Endodermal cell (in vitro differentiated cells): Measurements from ENCODE around the gene TMEM229A. TPM values are rescaled to one million over a fixed set of nuclear protein-coding genes. Genes with fewer than 3 reads are reported as not detected.

Source experiments
- DNase-seq: peaks from one replicate; pipeline ENCODE4 v3.0.0-alpha.2; 2017
- H3K27ac ChIP-seq: 2 replicates; pipeline ENCODE4 v1.5.1; 2013; ENCODE audit warnings: mild to moderate bottlenecking, low read depth, low read length, moderate library complexity
- H3K27me3 ChIP-seq: 2 replicates; pipeline ENCODE4 v1.6.1; 2013; ENCODE audit warnings: mild to moderate bottlenecking, low read length, moderate library complexity; ENCODE audit not compliant: insufficient read depth, control insufficient read depth, poor library complexity, severe bottlenecking
- H3K36me3 ChIP-seq: 2 replicates; pipeline ENCODE4 v1.7.0; 2013; ENCODE audit warnings: mild to moderate bottlenecking, low read length, moderate library complexity; ENCODE audit not compliant: control insufficient read depth, insufficient read depth
- H3K4me1 ChIP-seq: one replicate; pipeline ENCODE4 v1.7.0; 2013; ENCODE audit warnings: low read length; ENCODE audit not compliant: control insufficient read depth, insufficient read depth
- H3K4me3 ChIP-seq: 2 replicates; pipeline ENCODE4 v1.5.1; 2013; ENCODE audit warnings: mild to moderate bottlenecking, low read length, moderate library complexity
- H3K9ac ChIP-seq: 2 replicates; pipeline ENCODE4 v1.6.1; 2013; ENCODE audit warnings: mild to moderate bottlenecking, low read length, moderate library complexity; ENCODE audit not compliant: poor library complexity, severe bottlenecking; ENCODE audit errors: extremely low read depth
- H3K9me3 ChIP-seq: 2 replicates; pipeline ENCODE4 v1.6.1; 2013; ENCODE audit warnings: mild to moderate bottlenecking, low read length, moderate library complexity; ENCODE audit not compliant: control insufficient read depth
- H3K27ac Mint-ChIP-seq: 2 replicates; pipeline ENCODE4 v1.8.0; 2020; ENCODE audit warnings: mixed read lengths
- H3K27me3 Mint-ChIP-seq: 2 replicates; pipeline ENCODE4 v1.8.0; 2021; ENCODE audit warnings: mild to moderate bottlenecking, mixed read lengths; ENCODE audit not compliant: insufficient read depth
- H3K36me3 Mint-ChIP-seq: 2 replicates; pipeline ENCODE4 v1.8.0; 2020; ENCODE audit warnings: low read depth, mixed read lengths
- H3K4me1 Mint-ChIP-seq: 2 replicates; pipeline ENCODE4 v1.8.0; 2020; ENCODE audit warnings: mixed read lengths
- H3K4me3 Mint-ChIP-seq: 2 replicates; pipeline ENCODE4 v1.8.0; 2020; ENCODE audit warnings: mild to moderate bottlenecking, moderate library complexity, mixed read lengths
- H3K9me3 Mint-ChIP-seq: 2 replicates; pipeline ENCODE4 v1.8.0; 2020; ENCODE audit warnings: mild to moderate bottlenecking, mixed read lengths
- CTCF ChIP-seq: fragments of 200-600 bp; sonication (generic); conservative IDR thresholded peaks from 2 replicates; pipeline ENCODE4 v1.5.0; 2021; ENCODE audit warnings: antibody characterized with exemption, mild to moderate bottlenecking
- WGBS, 2 experiments: methylation state at CpG; one replicate each; pipeline versions ENCODE4 v1.1.5 to v1.1.7; 2013; ENCODE audit warnings: missing lambda C conversion rate in 2 of 2, mixed read lengths in 1 of 2; ENCODE audit not compliant: insufficient coverage in 1 of 2, insufficient read length in 1 of 2; 5-methylcytosine and 5-hydroxymethylcytosine counted together
- total RNA-seq, 2 donors: library from RNA; stranded (reverse); fragmentation: NEBNext Ultra II Directional in 1 of 2; extraction: Animal tissue kit (Norgen Biotek cat#: 25700) in 1 of 2; gene quantifications; 2 replicates in 1 of 2; 3 replicates in 1 of 2; pipeline ENCODE4 v1.2.1, GENCODE V29; 2021

Gene TMEM229A
- total RNA-seq, 2 donors from 2014 or later, result 0.31 to 1.5 TPM

GRCh38 chr7:124072603-124073309, 39.9 kb upstream of the TMEM229A start:
- H3K4me3 ChIP-seq, result no peak overlapping the region
- Mint-ChIP-seq H3K27ac (no peak overlapping the region), H3K9me3 (no peaks in the 10 kb centered on the region), H3K4me1 (peaks cover 5% of the 10 kb centered on the region), H3K27me3 (no peaks in the 10 kb centered on the region), H3K36me3 (no peaks in the 10 kb centered on the region), H3K4me3 (no peak overlapping the region)
- 92 to 96% methylated on average over 2 to 4 of the region's 4 CpGs for WGBS, 2 experiments
- H3K36me3 ChIP-seq, result no peaks in the 10 kb centered on the region
- H3K9ac ChIP-seq, result no peak overlapping the region
- H3K9me3 ChIP-seq, result no peaks in the 10 kb centered on the region
- no peaks in the 10 kb centered on the region for H3K27me3 ChIP-seq
- no peaks in the 10 kb centered on the region for H3K4me1 ChIP-seq
- H3K27ac ChIP-seq, result no peak overlapping the region
- no peak for TF ChIP-seq CTCF
- no peak for DNase-seq

- no peak overlapping the region for H3K4me3 ChIP-seq
- no peaks in the 10 kb centered on the region for H3K36me3 Mint-ChIP-seq
- no peak for TF ChIP-seq CTCF
- no peak overlapping the region for H3K27ac ChIP-seq
- no peak overlapping the region for H3K9ac ChIP-seq
- H3K4me1 ChIP-seq, result no peaks in the 10 kb centered on the region
- no peaks in the 10 kb centered on the region for H3K36me3 ChIP-seq
- no peak for DNase-seq
- 83 to 92% methylated on average over 1 of the region's 1 CpG for WGBS, 2 experiments
- peaks cover 7% of the 10 kb centered on the region for H3K4me1 Mint-ChIP-seq
- H3K4me3 Mint-ChIP-seq, result no peak overlapping the region
- no peaks in the 10 kb centered on the region for H3K27me3 ChIP-seq
- H3K9me3 Mint-ChIP-seq, result no peaks in the 10 kb centered on the region
- H3K27ac Mint-ChIP-seq, result no peak overlapping the region
- H3K9me3 ChIP-seq, result no peaks in the 10 kb centered on the region
- H3K27me3 Mint-ChIP-seq, result no peaks in the 10 kb centered on the region
Measured at GRCh38 chr7:124071843-124072242, 39.0 kb upstream of the TMEM229A start.

- TF ChIP-seq CTCF, result no peak
- DNase-seq, result no peak
- H3K27me3 ChIP-seq, result peaks cover 8% of the 10 kb centered on the region
- H3K4me3 ChIP-seq, result no peak overlapping the region
- Mint-ChIP-seq H3K9me3 (peaks cover 3% of the 10 kb centered on the region), H3K36me3 (no peaks in the 10 kb centered on the region), H3K27me3 (peaks cover 14% of the 10 kb centered on the region), H3K4me3 (no peak overlapping the region), H3K4me1 (peaks cover 12% of the 10 kb centered on the region), H3K27ac (no peak overlapping the region)
- H3K9me3 ChIP-seq, result no peaks in the 10 kb centered on the region
- H3K4me1 ChIP-seq, result no peaks in the 10 kb centered on the region
- no peak overlapping the region for H3K27ac ChIP-seq
- 65% methylated on average over 1 of the region's 1 CpG; no CpG with 5 or more reads in 1 of the 2 experiments for WGBS, 2 experiments
- no peak overlapping the region for H3K9ac ChIP-seq
- H3K36me3 ChIP-seq, result no peaks in the 10 kb centered on the region
Measured at GRCh38 chr7:124062171-124062570, 29.3 kb upstream of the TMEM229A start.
